Neutrophil (primary cell): Measurements from ENCODE around the gene TNIK.

Experiments
- H3K27ac ChIP-seq: fragments of 200-600 bp; sonication (generic); 2 replicates; pipeline ENCODE4 v1.5.1; 2016; ENCODE audit warnings: mild to moderate bottlenecking, moderate library complexity
- H3K27me3 ChIP-seq: fragments of 200-600 bp; sonication (generic); 2 replicates; pipeline ENCODE4 v1.6.0; 2016; ENCODE audit warnings: mild to moderate bottlenecking
- H3K36me3 ChIP-seq: fragments of 200-600 bp; sonication (generic); 2 replicates; pipeline ENCODE4 v1.5.1; 2017
- H3K4me1 ChIP-seq, 2 experiments: fragments of 200-600 bp in 1 of 2; sonication (generic) in 1 of 2; 1 replicate in 1 of 2; 2 replicates in 1 of 2; pipeline versions ENCODE4 v1.5.1 to v1.6.1; 2013 to 2016; ENCODE audit warnings: low read depth in 1 of 2, low read length in 1 of 2, mild to moderate bottlenecking in 1 of 2, moderate library complexity in 1 of 2; ENCODE audit not compliant: control insufficient read depth in 1 of 2, insufficient read depth in 1 of 2
- H3K4me3 ChIP-seq, 2 experiments: fragments of 200-600 bp in 1 of 2; sonication (generic) in 1 of 2; 1 replicate in 1 of 2; 2 replicates in 1 of 2; pipeline ENCODE4 v1.5.1; 2013 to 2016; ENCODE audit warnings: low read depth in 1 of 2, low read length in 1 of 2, mild to moderate bottlenecking in 1 of 2, moderate library complexity in 1 of 2
- H3K9me3 ChIP-seq: fragments of 200-600 bp; sonication (generic); 2 replicates; pipeline ENCODE4 v1.5.1; 2016
- CTCF ChIP-seq: fragments of 200-600 bp; sonication (generic); IDR thresholded peaks from 2 replicates; pipeline ENCODE4 v1.5.1; 2016; ENCODE audit warnings: antibody characterized with exemption

Gene TNIK

GRCh38 chr3:171335559-171335958 is 124.6 kb downstream of the TNIK start:
- no peak overlapping the region for H3K27ac ChIP-seq
- no peak overlapping the region for H3K4me3 ChIP-seq
- no peaks in the 10 kb centered on the region for H3K4me1 ChIP-seq
- H3K27me3 ChIP-seq: no peaks in the 10 kb centered on the region
- no peaks in the 10 kb centered on the region for H3K9me3 ChIP-seq
- H3K36me3 ChIP-seq: no peaks in the 10 kb centered on the region
- TF ChIP-seq CTCF: no peak

- H3K27me3 ChIP-seq: no peaks in the 10 kb centered on the region
- no peaks in the 10 kb centered on the region for H3K36me3 ChIP-seq
- TF ChIP-seq CTCF: no peak
- no peaks in the 10 kb centered on the region for H3K9me3 ChIP-seq
- no peaks in the 10 kb centered on the region for H3K4me1 ChIP-seq
- no peak overlapping the region for H3K4me3 ChIP-seq
- no peak overlapping the region for H3K27ac ChIP-seq
Observed at GRCh38 chr3:171334465-171334811, 125.8 kb downstream of the TNIK start.

- Histone ChIP-seq H3K9me3 (no peaks in the 10 kb centered on the region), H3K4me1 (peaks cover 0 to under 1% of the 10 kb centered on the region in 2 experiments), H3K27ac (no peak overlapping the region), H3K27me3 (no peaks in the 10 kb centered on the region), H3K4me3 (no peak overlapping the region), H3K36me3 (no peaks in the 10 kb centered on the region)
- no peak for TF ChIP-seq CTCF
Observed at GRCh38 chr3:171333784-171334464, 126.3 kb downstream of the TNIK start.

- Histone ChIP-seq H3K36me3 (no peaks in the 10 kb centered on the region), H3K4me1 (peaks cover 3 to 5% of the 10 kb centered on the region in 2 experiments), H3K27me3 (no peaks in the 10 kb centered on the region), H3K9me3 (no peaks in the 10 kb centered on the region), H3K4me3 (no peak overlapping the region), H3K27ac (no peak overlapping the region)
- no peak for TF ChIP-seq CTCF
Observed at GRCh38 chr3:171330938-171331337, 129.3 kb downstream of the TNIK start.

- no peaks in the 10 kb centered on the region for H3K27me3 ChIP-seq
- no peaks in the 10 kb centered on the region for H3K36me3 ChIP-seq
- no peaks in the 10 kb centered on the region for H3K9me3 ChIP-seq
- no peak overlapping the region for H3K4me3 ChIP-seq
- H3K4me1 ChIP-seq: peaks cover 3 to 5% of the 10 kb centered on the region in 2 experiments
- H3K27ac ChIP-seq: no peak overlapping the region
- no peak for TF ChIP-seq CTCF
Observed at GRCh38 chr3:171329746-171330145, 130.5 kb downstream of the TNIK start.
